Posterior vena cava (tissue), 2 donors: ENCODE results near the gene BICRA. TPM values are rescaled to one million over a fixed set of nuclear protein-coding genes. Genes with fewer than 3 reads are reported as not detected.
A peak's percentile ranks its signal among the peaks of the same experiment; 100 is the strongest.

ENCODE experiments used
- DNase-seq: peaks from one replicate; pipeline ENCODE4 v3.0.0-alpha.2; 2020; ENCODE audit warnings: low spot score
- intact Hi-C, 2 donors: fragments of 100-400 bp; cut with DNase I; formaldehyde crosslinking; loops; one replicate each; pipeline versions ENCODE4 v1.14.1 to v1.14.2; 2022 to 2023
- total RNA-seq, 2 donors: library from RNA; stranded (reverse); fragmentation: NEBNext Ultra II Directional; extraction: Animal tissue kit (Norgen Biotek cat#: 25700); gene quantifications; one replicate each; pipeline ENCODE4 v1.2.1, GENCODE V29; 2021
- donor health status: DM: yes; HTN: yes; CAD: no.
- donor health status: DM: yes; HTN: yes; CAD: no.

BICRA gene
- total RNA-seq, 2 donors from 2014 or later: 12.0 to 15.4 TPM

DNA sequence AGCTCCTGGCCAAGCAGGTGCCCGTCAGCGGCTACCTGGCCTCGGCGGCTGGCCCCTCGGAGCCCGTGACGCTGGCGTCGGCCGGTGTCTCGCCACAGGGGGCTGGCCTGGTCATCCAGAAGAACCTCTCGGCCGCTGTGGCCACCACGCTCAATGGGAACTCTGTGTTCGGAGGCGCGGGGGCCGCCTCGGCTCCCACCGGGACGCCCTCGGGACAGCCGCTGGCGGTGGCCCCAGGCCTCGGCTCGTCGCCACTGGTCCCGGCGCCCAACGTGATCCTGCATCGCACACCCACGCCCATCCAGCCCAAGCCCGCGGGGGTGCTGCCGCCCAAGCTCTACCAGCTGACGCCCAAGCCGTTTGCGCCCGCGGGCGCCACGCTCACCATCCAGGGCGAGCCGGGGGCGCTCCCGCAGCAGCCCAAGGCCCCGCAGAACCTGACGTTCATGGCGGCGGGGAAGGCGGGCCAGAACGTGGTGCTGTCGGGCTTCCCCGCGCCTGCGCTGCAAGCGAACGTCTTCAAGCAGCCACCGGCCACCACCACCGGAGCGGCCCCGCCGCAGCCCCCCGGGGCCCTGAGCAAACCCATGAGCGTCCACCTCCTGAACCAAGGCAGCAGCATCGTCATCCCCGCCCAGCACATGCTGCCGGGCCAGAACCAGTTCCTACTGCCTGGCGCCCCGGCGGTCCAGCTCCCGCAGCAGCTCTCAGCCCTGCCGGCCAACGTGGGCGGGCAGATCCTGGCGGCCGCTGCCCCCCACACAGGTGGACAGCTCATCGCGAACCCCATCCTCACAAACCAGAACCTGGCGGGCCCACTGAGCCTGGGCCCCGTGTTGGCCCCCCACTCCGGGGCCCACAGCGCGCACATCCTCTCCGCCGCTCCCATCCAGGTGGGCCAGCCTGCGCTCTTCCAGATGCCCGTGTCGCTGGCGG lies 71.3 kb downstream of the BICRA start:
- no peak for DNase-seq
- intact Hi-C loops: no loop called here

DNA sequence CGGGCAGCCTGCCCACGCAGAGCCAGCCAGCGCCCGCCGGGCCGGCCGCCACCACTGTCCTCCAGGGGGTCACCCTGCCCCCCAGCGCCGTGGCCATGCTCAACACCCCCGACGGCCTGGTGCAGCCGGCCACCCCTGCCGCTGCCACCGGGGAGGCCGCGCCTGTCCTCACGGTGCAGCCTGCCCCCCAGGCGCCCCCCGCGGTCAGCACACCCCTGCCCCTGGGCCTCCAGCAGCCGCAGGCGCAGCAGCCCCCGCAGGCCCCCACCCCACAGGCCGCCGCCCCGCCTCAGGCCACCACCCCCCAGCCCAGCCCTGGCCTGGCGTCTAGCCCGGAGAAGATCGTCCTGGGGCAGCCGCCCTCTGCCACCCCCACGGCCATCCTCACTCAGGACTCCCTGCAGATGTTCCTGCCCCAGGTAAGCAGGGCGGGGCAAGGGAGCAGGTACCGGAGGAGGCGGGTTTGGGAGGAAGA lies 72.0 kb downstream of the BICRA start:
- no peak for DNase-seq
- intact Hi-C loops: no loop called here

DNA sequence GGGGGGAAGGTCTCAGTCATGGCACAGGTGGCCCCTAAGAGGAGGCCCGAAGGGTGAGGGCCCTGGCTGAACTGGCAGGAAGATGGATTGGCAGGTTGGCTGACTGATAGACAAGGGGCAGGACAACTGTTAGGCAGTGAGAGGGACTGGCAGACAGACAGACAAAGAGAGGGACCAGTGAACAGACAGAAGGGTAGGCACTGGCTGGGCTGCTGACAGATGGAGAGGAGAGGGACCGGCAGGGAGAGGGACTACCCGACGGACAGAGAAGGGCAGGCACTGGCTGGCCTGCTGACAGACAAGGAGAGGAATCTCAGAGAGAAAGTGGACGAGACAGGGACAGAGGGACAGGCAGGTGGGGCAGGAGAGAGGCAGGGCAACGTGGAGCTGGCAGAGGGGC lies 72.5 kb downstream of the BICRA start:
- intact Hi-C loops: no loop called here
- no peak for DNase-seq

DNA sequence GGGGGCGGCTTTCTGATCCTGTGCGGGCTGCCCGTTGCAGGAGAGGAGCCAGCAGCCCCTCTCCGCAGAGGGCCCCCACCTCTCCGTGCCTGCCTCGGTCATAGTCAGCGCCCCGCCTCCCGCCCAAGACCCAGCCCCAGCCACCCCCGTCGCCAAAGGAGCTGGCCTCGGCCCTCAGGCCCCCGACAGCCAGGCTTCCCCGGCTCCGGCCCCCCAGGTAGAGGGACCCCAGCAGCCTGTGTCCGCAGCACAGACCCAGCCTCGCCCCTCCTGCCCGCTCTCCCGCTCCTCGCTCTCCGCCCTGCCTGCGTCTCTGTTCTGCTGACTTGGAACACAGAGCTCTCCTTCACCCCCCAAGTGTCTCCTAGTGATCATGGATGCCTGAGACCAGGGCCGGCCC lies 73.0 kb downstream of the BICRA start:
- intact Hi-C loops: no loop called here
- no peak for DNase-seq

DNA sequence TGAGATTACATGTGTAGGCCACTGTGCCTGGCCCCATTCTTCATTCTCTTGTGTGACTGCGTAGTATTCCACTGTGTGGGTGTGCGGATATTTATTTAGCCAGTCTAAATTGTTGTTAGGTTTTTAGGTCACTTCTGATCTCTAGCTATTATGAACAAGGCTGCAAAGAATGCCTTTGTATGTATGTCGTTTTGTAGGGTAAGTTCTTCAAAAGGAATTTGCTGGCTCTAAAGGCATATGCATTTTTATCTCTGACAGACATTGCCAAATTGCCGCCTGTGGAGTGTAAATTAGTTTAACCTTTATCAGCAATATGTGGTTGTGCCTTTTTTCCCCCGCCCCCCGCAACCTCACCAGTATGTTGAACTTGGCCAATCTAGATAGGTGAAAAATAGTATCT lies 74.0 kb downstream of the BICRA start:
- intact Hi-C loops: no loop called here
- no peak for DNase-seq

DNA sequence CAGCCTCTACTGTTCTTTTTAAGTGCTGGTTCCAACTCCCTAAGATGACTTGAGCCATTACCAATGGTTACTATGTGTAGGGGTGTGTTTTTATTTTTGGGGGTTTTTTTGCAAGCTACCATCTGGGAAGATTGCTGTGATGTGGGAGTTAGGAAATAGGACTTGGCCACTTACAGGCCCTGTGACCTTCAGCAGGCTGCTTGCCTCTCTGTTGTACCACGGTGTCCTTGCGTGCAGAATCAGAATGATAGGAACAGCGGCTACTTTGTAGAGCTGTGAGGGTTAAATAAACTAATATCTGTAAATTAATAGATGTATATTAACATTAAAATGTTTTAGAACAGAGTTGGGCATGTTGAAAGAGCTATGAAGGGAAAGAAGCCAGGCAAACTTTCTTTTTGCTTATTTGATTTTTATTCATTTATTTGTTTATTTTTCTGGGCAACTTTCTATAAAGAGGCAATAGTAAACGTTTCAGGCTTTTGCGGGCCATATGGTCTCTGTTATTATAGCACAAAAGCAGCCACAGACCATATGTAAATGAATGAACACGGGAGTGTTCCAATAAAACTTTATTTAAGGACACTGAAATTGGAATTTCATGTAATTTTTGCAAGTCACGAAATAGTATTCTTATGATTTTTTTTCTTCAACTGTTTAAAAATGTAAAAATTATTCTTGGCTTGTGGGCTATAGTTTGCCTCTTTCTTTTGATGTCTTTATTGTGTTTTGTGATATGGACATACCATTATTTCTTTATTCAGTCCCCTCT lies 77.9 kb downstream of the BICRA start:
- no peak for DNase-seq
- intact Hi-C loops: no loop called here

DNA sequence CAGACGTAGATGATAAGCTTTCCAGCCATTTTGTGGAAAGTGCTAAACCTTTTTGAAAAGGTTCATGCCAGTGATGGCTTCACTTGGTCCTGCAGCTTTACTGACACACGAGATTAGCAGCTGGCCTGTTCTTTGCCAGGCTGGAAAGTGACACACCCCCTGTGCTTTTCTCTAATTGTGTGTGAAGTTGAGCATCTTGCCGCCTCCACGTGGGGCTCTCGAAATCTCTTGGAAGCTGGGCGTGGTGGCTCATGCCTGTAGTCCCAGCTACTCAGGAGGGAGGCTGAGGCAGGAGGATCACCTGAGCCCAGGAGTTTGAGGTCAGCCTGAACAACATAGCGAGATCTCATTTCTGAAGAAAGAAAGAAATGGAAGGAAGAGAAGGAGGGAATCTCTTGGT lies 79.0 kb downstream of the BICRA start:
- no peak for DNase-seq
- intact Hi-C loops: no loop called here

DNA sequence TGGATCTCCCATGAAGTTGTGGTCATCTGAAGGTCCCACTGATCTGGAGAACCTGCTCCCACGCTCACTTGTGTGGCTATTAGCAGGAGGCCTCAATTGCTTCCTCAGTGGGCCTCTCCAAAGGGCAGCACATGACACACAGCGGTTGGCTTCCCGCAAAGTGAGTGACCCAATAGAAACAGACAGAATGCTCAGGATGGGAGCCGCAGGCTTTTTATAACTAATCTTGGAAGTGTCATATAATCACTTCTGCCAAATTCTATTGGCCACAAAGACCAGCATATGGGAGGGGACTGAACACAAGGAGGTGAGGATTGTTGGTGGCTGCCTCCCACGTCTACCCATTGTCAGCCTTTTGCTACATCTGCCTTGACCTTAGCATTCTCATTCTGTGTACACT lies 82.2 kb downstream of the BICRA start:
- intact Hi-C loops: no loop called here
- no peak for DNase-seq

DNA sequence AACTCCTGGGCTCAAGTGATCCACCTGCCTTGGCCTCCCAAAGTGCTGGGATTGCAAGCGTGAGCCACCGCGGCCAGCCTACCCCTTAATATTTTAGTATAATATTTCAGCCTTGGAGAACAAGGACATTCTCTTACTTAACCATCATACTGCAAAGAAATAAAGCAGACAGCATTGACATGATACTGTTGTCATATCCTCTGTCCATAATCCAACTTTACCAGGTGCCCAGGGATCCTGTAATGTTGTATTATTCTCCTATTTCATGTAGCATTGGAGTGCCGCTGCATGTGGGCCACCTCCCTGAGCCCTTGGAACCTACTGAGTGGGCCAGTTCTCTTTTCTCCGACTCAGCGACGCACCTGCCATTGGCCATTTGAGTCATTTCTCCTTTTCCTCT lies 82.8 kb downstream of the BICRA start:
- no peak for DNase-seq
- intact Hi-C loops: no loop called here

DNA sequence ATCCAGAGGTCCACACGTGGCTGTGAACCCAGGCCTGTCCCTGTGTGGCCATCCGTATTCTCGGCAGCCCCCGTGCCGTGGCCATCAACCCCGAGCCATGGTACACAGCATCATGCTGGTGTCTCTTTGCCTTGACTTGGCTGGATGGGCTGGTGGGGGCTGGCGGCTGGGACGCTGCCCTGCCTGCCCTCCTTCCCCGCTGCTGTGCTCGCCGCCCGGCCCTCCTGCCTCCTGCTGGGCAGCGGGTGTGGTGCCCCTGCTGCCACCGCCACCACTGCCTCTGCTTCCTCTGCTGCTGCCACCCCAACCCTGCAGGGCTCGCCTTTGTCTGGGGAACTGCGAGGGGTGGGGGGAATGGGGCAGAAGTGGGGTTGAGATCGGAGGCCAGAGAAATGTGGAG lies 84.6 kb downstream of the BICRA start:
- intact Hi-C loops: no loop called here
- no peak for DNase-seq

DNA sequence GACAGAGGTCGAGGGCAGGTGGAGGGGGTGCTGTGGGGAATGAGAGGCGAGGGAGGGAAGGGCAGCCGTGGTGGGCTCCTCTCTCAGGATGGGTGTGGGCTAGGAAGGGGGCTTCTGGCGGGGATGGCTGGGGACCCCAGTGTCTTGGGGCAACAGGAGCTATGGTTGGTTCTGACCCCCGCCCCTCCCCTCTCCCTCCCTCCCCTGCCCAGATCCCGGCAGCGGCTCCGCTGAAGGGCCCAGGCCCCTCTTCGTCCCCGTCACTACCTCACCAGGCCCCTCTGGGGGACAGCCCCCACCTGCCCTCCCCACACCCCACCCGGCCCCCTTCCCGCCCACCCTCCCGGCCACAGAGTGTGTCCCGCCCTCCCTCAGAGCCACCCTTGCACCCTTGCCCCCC lies 85.0 kb downstream of the BICRA start:
- DNase-seq: no peak
- intact Hi-C loops: no loop called here

DNA sequence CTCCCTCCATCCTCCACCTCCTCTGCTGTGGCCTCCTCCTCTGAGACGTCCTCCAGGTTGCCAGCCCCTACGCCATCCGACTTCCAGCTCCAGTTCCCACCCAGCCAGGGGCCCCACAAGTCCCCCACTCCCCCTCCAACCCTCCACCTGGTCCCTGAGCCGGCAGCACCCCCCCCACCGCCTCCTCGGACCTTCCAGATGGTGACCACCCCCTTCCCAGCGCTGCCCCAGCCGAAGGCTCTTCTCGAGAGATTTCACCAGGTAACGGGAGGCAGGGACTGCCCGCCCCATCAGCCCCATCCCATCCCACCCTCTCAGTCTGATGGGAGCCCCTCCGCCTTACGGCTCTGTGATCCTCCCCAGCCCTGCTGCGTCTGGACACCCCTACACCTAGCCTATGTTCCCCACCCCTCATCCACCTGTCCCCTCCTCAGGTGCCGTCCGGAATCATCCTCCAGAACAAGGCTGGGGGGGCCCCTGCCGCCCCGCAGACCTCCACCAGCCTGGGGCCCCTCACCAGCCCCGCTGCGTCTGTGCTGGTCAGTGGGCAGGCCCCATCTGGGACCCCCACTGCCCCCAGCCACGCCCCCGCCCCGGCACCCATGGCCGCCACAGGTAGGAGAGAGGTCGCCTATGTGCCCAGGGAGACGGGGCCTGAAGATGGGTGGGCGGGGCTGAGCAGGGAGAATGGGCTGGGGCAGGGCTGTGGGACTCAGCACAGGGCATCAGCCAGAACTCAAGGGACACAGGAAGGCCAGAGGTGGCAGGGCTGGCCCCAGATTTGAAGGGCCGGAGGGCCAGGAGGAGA lies 85.7 kb downstream of the BICRA start:
- intact Hi-C loops: loop anchor here in 1 of 2 donors (5.0 kb wide), 1 partner anchor 257 kb away; no protein-coding TSS in a partner anchor
- DNase-seq: no peak

DNA sequence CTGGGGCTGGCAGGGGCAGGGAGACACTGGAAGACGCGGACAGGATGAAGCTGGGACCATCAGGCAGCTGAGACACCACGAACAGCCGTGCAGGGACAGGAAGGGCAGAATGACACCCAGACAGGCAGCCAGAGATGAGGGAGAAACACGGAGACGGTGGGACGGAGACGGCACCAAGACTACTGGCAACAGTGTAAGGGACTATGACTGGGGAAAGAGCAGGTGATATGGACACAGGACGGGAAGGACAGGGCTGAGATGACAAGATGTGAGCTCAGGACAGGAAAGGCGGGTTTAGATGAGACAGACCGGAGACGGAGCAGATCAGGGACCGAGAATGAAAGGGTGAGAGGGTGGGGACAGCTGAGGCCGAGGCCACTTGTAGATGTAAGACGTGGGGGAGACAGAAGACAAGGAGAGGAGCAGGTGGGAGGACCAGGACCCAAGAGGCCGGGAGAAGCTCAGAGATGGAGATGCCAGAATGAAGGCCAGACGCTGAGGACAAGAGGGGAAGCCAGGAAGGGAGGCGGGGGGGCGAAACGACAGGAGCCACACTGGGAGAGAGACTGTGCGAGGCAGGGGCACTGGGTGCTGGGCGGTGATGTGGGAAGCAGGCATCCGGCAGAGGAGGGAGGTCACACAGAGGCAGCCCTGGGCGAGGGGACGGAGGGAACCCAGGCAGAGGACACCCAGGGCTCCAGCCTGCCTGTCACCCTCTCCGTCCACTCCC lies 86.8 kb downstream of the BICRA start:
- DNase-seq: no peak
- intact Hi-C loops: loop anchor here in 1 of 2 donors (5.0 kb wide), 1 partner anchor 258 kb away; no protein-coding TSS in a partner anchor

DNA sequence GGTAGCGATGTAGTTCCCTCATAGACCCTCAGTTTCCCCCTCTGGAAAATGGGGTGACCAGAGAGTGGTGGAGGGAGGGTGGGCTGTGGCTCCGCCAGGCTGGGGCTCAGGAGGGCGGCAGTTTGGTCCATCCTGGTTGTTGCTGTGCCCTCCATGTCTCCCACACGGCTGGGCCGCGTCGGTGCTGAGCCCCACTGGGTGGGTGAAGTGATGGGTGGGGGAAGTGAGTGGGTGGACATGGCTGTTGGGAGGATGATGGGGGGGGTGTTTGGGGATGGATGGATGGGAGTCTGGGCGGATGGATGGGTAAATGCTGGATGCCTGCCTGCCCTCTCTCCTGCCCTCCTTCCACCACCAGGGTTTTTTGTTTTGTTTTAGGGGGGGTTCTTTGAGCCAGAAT lies 87.7 kb downstream of the BICRA start:
- intact Hi-C loops: loop anchor here in 1 of 2 donors (5.0 kb wide), 1 partner anchor 259 kb away; no protein-coding TSS in a partner anchor
- DNase-seq: no peak

DNA sequence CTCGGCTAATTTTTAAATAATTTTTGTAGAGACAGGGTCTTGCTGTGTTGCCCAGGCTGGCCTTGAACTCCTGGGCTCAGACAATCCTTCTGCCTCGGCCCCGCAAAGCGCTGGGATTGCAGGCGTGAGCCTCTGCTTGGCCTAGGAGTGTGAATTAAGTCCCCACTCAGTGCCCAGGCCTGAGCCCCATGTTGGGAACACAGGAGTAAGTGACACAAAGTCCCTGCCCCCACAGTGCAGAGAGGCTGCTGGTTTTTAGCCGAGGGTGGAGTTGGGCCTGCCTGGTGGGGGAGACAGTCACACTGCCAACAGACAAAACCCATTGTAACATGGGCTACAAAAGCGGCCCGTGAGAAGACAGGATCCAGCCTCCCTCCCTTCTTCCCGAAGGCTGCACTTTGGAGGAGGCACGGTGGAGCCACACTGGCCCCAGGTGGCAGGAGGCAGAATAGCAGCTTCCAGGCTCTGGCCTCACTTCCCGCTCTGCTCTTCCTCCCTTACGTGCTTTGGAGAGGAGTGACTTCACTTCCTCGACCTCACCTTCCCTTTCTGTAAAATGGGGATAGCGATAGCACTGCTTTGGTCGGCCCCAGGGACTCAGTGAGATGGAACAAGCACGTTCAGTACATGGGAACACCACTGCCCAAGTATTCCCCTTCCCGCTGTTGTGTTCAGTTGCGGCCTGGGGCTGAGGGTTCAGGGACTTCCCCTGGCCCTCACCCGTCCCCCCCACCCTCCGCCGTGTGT lies 89.1 kb downstream of the BICRA start:
- intact Hi-C loops: loop anchor here (2.0 to 5.0 kb wide), 2 partner anchors 261 kb away; no protein-coding TSS in a partner anchor
- DNase-seq: peak; percentile 92

DNA sequence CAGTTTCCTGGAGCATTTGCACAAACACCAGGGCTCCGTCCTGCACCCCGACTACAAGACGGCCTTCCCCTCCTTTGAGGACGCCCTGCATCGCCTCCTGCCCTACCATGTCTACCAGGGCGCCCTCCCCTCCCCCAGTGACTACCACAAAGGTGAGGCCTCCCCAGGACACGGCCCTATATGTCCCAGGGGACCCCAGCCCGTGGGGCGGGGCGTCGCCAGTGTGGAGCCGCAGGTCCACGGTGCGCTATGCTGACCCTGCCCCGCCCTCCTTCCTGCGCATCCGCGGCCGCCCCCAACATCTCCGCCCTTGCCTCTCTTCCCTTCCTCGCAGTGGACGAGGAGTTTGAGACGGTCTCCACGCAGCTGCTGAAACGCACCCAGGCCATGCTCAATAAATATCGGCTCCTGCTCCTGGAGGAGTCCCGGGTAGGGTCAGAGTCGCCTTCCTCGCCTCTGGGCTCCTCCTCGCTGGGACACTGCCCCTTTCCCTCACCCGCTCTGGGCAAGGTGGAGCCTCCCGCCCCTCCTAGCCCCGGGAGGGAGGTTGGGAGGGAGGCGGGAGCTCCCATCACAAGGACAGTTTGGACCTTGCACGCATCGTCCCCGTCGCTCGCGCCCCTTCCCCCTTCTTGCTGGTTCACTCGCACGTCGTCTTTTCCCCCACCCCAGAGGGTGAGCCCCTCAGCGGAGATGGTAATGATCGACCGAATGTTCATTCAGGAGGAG lies 89.9 kb downstream of the BICRA start:
- intact Hi-C loops: loop anchor here (2.0 to 5.0 kb wide), 2 partner anchors 261 to 262 kb away; no protein-coding TSS in a partner anchor
- no peak for DNase-seq

DNA sequence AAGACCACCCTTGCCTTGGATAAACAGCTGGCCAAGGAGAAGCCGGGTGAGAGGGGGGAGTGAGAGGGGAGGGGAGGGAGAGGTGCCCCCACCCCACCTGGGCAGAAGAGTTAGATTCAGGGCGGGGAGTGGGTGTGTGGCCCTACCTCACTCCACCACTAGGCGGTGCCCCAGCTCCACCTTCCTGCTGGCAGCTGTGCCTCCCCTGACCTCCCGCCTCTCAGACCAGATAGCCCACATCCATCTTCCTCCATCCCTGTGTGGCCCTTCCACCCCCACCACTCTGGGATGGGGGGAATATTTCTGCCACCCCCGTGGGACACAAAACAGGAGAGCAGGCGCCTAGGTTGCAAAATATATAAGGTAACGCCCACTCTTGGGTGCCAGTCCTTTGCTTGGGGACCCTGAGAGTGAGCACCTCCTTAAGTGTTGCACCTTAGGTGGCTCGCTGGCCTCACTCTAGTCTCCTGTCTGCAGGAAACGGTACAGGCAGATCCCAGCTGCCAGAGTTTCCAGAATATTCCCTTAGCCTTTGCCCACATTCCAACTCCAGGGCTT lies 90.5 kb downstream of the BICRA start:
- intact Hi-C loops: loop anchor here (2.0 to 5.0 kb wide), 2 partner anchors 262 to 263 kb away; no protein-coding TSS in a partner anchor
- no peak for DNase-seq
